Bronchial epithelial cell (primary cell): Measurements from ENCODE around the gene FAIM2. TPM values are rescaled to one million over a fixed set of nuclear protein-coding genes. Genes with fewer than 3 reads are reported as not detected.

Source experiments
- DNase-seq: peaks from one replicate; pipeline ENCODE4 v3.0.0-alpha.2; 2010; ENCODE audit warnings: low read depth
- FAIRE-seq: peaks from 2 replicates; lab custom pipeline; 2011; peaks lifted over from hg19 to GRCh38; lab: Jason Lieb, UNC
- H3K27me3 ChIP-seq: 2 replicates; pipeline ENCODE4 v1.5.1; 2011; ENCODE audit warnings: low read length; ENCODE audit not compliant: control insufficient read depth, insufficient read depth
- H3K36me3 ChIP-seq: 2 replicates; pipeline ENCODE4 v1.5.1; 2011; ENCODE audit warnings: low read length; ENCODE audit not compliant: control insufficient read depth, insufficient read depth
- H3K4me3 ChIP-seq: 2 replicates; pipeline ENCODE4 v1.5.1; 2011; ENCODE audit warnings: mild to moderate bottlenecking, low read depth, low read length, control low read depth
- CTCF ChIP-seq: IDR thresholded peaks from 2 replicates; pipeline ENCODE4 v1.5.1; 2011; ENCODE audit warnings: mild to moderate bottlenecking, moderate library complexity, low read length, control low read depth, inconsistent platforms; ENCODE audit not compliant: insufficient read depth, severe bottlenecking
- total RNA-seq: library from RNA; depleted of rRNA; stranded (reverse); fragments of >200 nt; gene quantifications from 2 replicates; pipeline ENCODE4 v1.2.1, GENCODE V29; 2014

Gene FAIM2
- total RNA-seq, 1 donor from 2014 or later = 0.53 TPM

GRCh38 chr12:49905718-49906314, 2.1 kb upstream of the FAIM2 start:
- Histone ChIP-seq H3K4me3 (no peak overlapping the region), H3K27me3 (peaks cover 9% of the 10 kb centered on the region), H3K36me3 (no peaks in the 10 kb centered on the region)
- TF ChIP-seq CTCF = no peak
- FAIRE-seq = no peak
- no peak for DNase-seq

- FAIRE-seq (no peak), DNase-seq (no peak)
- no peak for TF ChIP-seq CTCF
- H3K27me3 ChIP-seq = peaks cover 11% of the 10 kb centered on the region
- no peak overlapping the region for H3K4me3 ChIP-seq
- H3K36me3 ChIP-seq = no peaks in the 10 kb centered on the region
Observed at GRCh38 chr12:49904601-49905000, 901 bp upstream of the FAIM2 start.

GRCh38 chr12:49903351-49903699, 375 bp downstream of the FAIM2 start:
- peaks cover 11% of the 10 kb centered on the region for H3K27me3 ChIP-seq

GRCh38 chr12:49902399-49903350, 1.0 kb downstream of the FAIM2 start:
- Histone ChIP-seq H3K36me3 (no peaks in the 10 kb centered on the region), H3K4me3 (no peak overlapping the region), H3K27me3 (peaks cover 17% of the 10 kb centered on the region)
- DNase-seq (no peak), FAIRE-seq (no peak)
- TF ChIP-seq CTCF = no peak

More at GRCh38 chr12:49903351-49903699, 375 bp downstream of the FAIM2 start:
- DNase-seq (no peak), FAIRE-seq (no peak)
- TF ChIP-seq CTCF = no peak
- Histone ChIP-seq H3K36me3 (no peaks in the 10 kb centered on the region), H3K4me3 (no peak overlapping the region)

GRCh38 chr12:49901986-49902385, 1.7 kb downstream of the FAIM2 start:
- DNase-seq (no peak), FAIRE-seq (no peak)
- Histone ChIP-seq H3K4me3 (no peak overlapping the region), H3K36me3 (no peaks in the 10 kb centered on the region), H3K27me3 (peaks cover 18% of the 10 kb centered on the region)
- no peak for TF ChIP-seq CTCF
